Measurements from ENCODE around the gene LRP1B.

LRP1B gene

GRCh38 chr2:141639809-141640208, 491.0 kb downstream of the LRP1B start:
- Histone ChIP-seq H3K36me3 (no peaks in the 10 kb centered on the region), H3K9me3 (no peaks in the 10 kb centered on the region), H3K27ac (no peak overlapping the region), H3K27me3 (no peaks in the 10 kb centered on the region), H3K4me3 (ENCODE audit: low read depth in 1 of 2, low read length in 1 of 2) (no peak overlapping the region), H3K4me1 (ENCODE audit: control insufficient read depth in 1 of 2, insufficient read depth in 1 of 2, low read depth in 1 of 2, low read length in 1 of 2) (no peaks in the 10 kb centered on the region)
- no peak for TF ChIP-seq CTCF (IDR thresholded peaks at IDR 0.05)

- TF ChIP-seq CTCF (IDR thresholded peaks at IDR 0.05), result no peak
Measured at GRCh38 chr2:141633132-141633531, 497.7 kb downstream of the LRP1B start.

GRCh38 chr2:141630407-141630930, 500.3 kb downstream of the LRP1B start:
- Histone ChIP-seq H3K4me3 (ENCODE audit: low read depth in 1 of 2, low read length in 1 of 2) (no peak overlapping the region), H3K27ac (no peak overlapping the region), H3K4me1 (ENCODE audit: control insufficient read depth in 1 of 2, insufficient read depth in 1 of 2, low read depth in 1 of 2, low read length in 1 of 2) (no peaks in the 10 kb centered on the region), H3K27me3 (no peaks in the 10 kb centered on the region), H3K9me3 (no peaks in the 10 kb centered on the region), H3K36me3 (no peaks in the 10 kb centered on the region)
- no peak for TF ChIP-seq CTCF (IDR thresholded peaks at IDR 0.05)

More at GRCh38 chr2:141633132-141633531, 497.7 kb downstream of the LRP1B start:
- no peaks in the 10 kb centered on the region for H3K36me3 ChIP-seq
- no peak overlapping the region for H3K27ac ChIP-seq
- H3K4me1 ChIP-seq (ENCODE audit: control insufficient read depth in 1 of 2, insufficient read depth in 1 of 2, low read depth in 1 of 2, low read length in 1 of 2), result no peaks in the 10 kb centered on the region
- H3K4me3 ChIP-seq (ENCODE audit: low read depth in 1 of 2, low read length in 1 of 2), result no peak overlapping the region
- no peaks in the 10 kb centered on the region for H3K9me3 ChIP-seq
- no peaks in the 10 kb centered on the region for H3K27me3 ChIP-seq

- Histone ChIP-seq H3K27ac (no peak overlapping the region), H3K9me3 (no peaks in the 10 kb centered on the region), H3K27me3 (no peaks in the 10 kb centered on the region), H3K4me1 (ENCODE audit: control insufficient read depth in 1 of 2, insufficient read depth in 1 of 2, low read depth in 1 of 2, low read length in 1 of 2) (no peaks in the 10 kb centered on the region), H3K4me3 (ENCODE audit: low read depth in 1 of 2, low read length in 1 of 2) (no peak overlapping the region), H3K36me3 (no peaks in the 10 kb centered on the region)
- TF ChIP-seq CTCF (IDR thresholded peaks at IDR 0.05), result no peak
Measured at GRCh38 chr2:141620372-141620771, 510.4 kb downstream of the LRP1B start.

GRCh38 chr2:141618457-141618856, 512.4 kb downstream of the LRP1B start:
- no peak for TF ChIP-seq CTCF (IDR thresholded peaks at IDR 0.05)
- H3K4me3 ChIP-seq (ENCODE audit: low read depth in 1 of 2, low read length in 1 of 2), result no peak overlapping the region
- H3K36me3 ChIP-seq, result no peaks in the 10 kb centered on the region
- H3K9me3 ChIP-seq, result no peaks in the 10 kb centered on the region
- H3K4me1 ChIP-seq (ENCODE audit: control insufficient read depth in 1 of 2, insufficient read depth in 1 of 2, low read depth in 1 of 2, low read length in 1 of 2), result no peaks in the 10 kb centered on the region
- no peak overlapping the region for H3K27ac ChIP-seq
- H3K27me3 ChIP-seq, result no peaks in the 10 kb centered on the region

- H3K4me3 ChIP-seq (ENCODE audit: low read depth in 1 of 2, low read length in 1 of 2), result no peak overlapping the region
- H3K4me1 ChIP-seq (ENCODE audit: control insufficient read depth in 1 of 2, insufficient read depth in 1 of 2, low read depth in 1 of 2, low read length in 1 of 2), result no peaks in the 10 kb centered on the region
- H3K36me3 ChIP-seq, result no peaks in the 10 kb centered on the region
- no peaks in the 10 kb centered on the region for H3K27me3 ChIP-seq
- H3K27ac ChIP-seq, result no peak overlapping the region
- H3K9me3 ChIP-seq, result no peaks in the 10 kb centered on the region
- TF ChIP-seq CTCF (IDR thresholded peaks at IDR 0.05), result no peak
Measured at GRCh38 chr2:141611981-141612380, 518.8 kb downstream of the LRP1B start.

Measured in neutrophil (primary cell).